Mesothelial cell of epicardium (in vitro differentiated cells): Measurements from ENCODE around the gene TMEM245. TPM values are rescaled to one million over a fixed set of nuclear protein-coding genes. Genes with fewer than 3 reads are reported as not detected.

Experiments
- DNase-seq, 2 experiments: peaks; one replicate each; pipeline ENCODE4 v3.0.0; 2021; ENCODE audit warnings: low spot score in 2 of 2; ENCODE audit not compliant: unreplicated experiment in 2 of 2
- H3K27ac Mint-ChIP-seq: 2 replicates; pipeline ENCODE4 v1.8.0; 2021; ENCODE audit warnings: mixed read lengths
- H3K27me3 Mint-ChIP-seq: 2 replicates; pipeline ENCODE4 v1.8.0; 2021; ENCODE audit warnings: low read depth, mixed read lengths
- H3K36me3 Mint-ChIP-seq: 2 replicates; pipeline ENCODE4 v1.8.0; 2021; ENCODE audit warnings: mixed read lengths
- H3K4me1 Mint-ChIP-seq: 2 replicates; pipeline ENCODE4 v1.8.0; 2021; ENCODE audit warnings: mixed read lengths
- H3K4me3 Mint-ChIP-seq: 2 replicates; pipeline ENCODE4 v1.8.0; 2021; ENCODE audit warnings: mild to moderate bottlenecking, moderate library complexity, mixed read lengths
- H3K9me3 Mint-ChIP-seq: 2 replicates; pipeline ENCODE4 v1.8.0; 2021; ENCODE audit warnings: mixed read lengths
- CTCF ChIP-seq: fragments of 200-600 bp; sonication (generic); IDR thresholded peaks from one replicate; pipeline ENCODE4 v1.5.0; 2021; ENCODE audit warnings: antibody characterized with exemption; ENCODE audit not compliant: unreplicated experiment
- total RNA-seq: library from RNA; stranded (reverse); gene quantifications from 3 replicates; pipeline ENCODE4 v1.2.1, GENCODE V29; 2021

TMEM245 gene
- total RNA-seq, 1 donor from 2014 or later: 73.0 TPM

- Mint-ChIP-seq H3K36me3 (peaks cover 52% of the 10 kb centered on the region), H3K27me3 (no peaks in the 10 kb centered on the region), H3K27ac (no peak overlapping the region), H3K4me3 (no peak overlapping the region), H3K4me1 (peaks cover 5% of the 10 kb centered on the region), H3K9me3 (peaks cover 3% of the 10 kb centered on the region)
- no peak for DNase-seq
- no peak for TF ChIP-seq CTCF
These were observed 72.5 kb downstream of the TMEM245 start for GRCh38 chr9:109047259-109047658.

GRCh38 chr9:109046346-109046745 is 73.4 kb downstream of the TMEM245 start:
- no peak overlapping the region for H3K27ac Mint-ChIP-seq
- no peak for DNase-seq
- H3K4me1 Mint-ChIP-seq: peaks cover 5% of the 10 kb centered on the region
- H3K9me3 Mint-ChIP-seq: peaks cover 4% of the 10 kb centered on the region
- no peak overlapping the region for H3K4me3 Mint-ChIP-seq
- H3K27me3 Mint-ChIP-seq: no peaks in the 10 kb centered on the region
- peaks cover 50% of the 10 kb centered on the region for H3K36me3 Mint-ChIP-seq
- TF ChIP-seq CTCF: no peak

- peaks cover 58% of the 10 kb centered on the region for H3K36me3 Mint-ChIP-seq
- H3K4me3 Mint-ChIP-seq: no peak overlapping the region
- H3K27ac Mint-ChIP-seq: no peak overlapping the region
- no peak for TF ChIP-seq CTCF
- no peak for DNase-seq
- peaks cover 7% of the 10 kb centered on the region for H3K9me3 Mint-ChIP-seq
- H3K27me3 Mint-ChIP-seq: no peaks in the 10 kb centered on the region
- peaks cover 5% of the 10 kb centered on the region for H3K4me1 Mint-ChIP-seq
These were observed 76.2 kb downstream of the TMEM245 start for GRCh38 chr9:109043578-109043977.

- H3K9me3 Mint-ChIP-seq: peaks cover 7% of the 10 kb centered on the region
- peaks cover 17% of the 10 kb centered on the region for H3K4me1 Mint-ChIP-seq
- TF ChIP-seq CTCF: no peak
- peaks cover 52% of the 10 kb centered on the region for H3K36me3 Mint-ChIP-seq
- no peak for DNase-seq
- no peaks in the 10 kb centered on the region for H3K27me3 Mint-ChIP-seq
- no peak overlapping the region for H3K27ac Mint-ChIP-seq
- no peak overlapping the region for H3K4me3 Mint-ChIP-seq
These were observed 79.2 kb downstream of the TMEM245 start for GRCh38 chr9:109040571-109040970.

GRCh38 chr9:109039539-109039938 is 80.2 kb downstream of the TMEM245 start:
- no peak for TF ChIP-seq CTCF
- H3K27me3 Mint-ChIP-seq: no peaks in the 10 kb centered on the region
- no peak overlapping the region for H3K4me3 Mint-ChIP-seq
- H3K9me3 Mint-ChIP-seq: peaks cover 7% of the 10 kb centered on the region
- no peak for DNase-seq
- no peak overlapping the region for H3K27ac Mint-ChIP-seq
- peaks cover 17% of the 10 kb centered on the region for H3K4me1 Mint-ChIP-seq
- H3K36me3 Mint-ChIP-seq: peaks cover 50% of the 10 kb centered on the region
